NCI-H1048 (cell line): ENCODE data around the gene DMRT1.

ENCODE experiments used
- DNase-seq: peaks from one replicate; lab custom pipeline; 2025; lab: John Stamatoyannopoulos, UW

DMRT1 gene

GRCh38 chr9:922731-923130, 81.2 kb downstream of the DMRT1 start:
- no peak for DNase-seq

- DNase-seq, result no peak
Observed at GRCh38 chr9:926976-927375, 85.5 kb downstream of the DMRT1 start.

DNA sequence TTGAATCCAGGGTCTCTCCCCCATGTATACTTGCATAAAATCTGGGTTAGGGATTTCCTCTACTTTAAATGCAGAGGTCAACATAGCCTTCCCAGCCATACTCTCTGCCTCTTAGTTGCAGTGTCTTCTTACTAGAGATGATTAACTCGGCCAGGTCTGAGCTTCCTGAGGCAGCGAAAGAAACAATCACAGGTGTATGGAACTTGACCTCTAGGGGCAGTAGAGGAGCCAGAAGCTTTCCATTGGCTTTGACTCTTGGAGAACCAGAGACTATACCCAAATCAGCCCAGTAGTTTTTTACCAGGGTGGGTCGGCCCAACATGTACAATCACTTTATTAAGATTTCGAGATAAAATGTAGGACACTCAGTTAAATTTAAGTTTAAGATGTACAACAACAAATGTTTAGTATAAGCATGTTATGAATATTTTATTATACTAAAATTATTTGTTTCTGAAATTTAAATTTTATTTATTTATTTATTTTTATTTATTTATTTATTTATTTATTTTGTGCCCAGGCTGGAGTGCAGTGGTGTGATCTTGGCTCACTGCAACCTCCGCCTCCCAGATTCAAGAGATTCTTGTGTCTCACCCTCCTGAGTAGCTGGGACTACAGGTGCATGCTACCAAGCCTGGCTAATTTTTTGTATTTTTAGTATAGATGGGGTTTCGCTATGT, 87.0 kb downstream of the DMRT1 start:
- DNase-seq, result no peak

GRCh38 chr9:929719-930118, 88.2 kb downstream of the DMRT1 start:
- DNase-seq, result no peak

GRCh38 chr9:933356-933755, 91.9 kb downstream of the DMRT1 start:
- no peak for DNase-seq

DNA sequence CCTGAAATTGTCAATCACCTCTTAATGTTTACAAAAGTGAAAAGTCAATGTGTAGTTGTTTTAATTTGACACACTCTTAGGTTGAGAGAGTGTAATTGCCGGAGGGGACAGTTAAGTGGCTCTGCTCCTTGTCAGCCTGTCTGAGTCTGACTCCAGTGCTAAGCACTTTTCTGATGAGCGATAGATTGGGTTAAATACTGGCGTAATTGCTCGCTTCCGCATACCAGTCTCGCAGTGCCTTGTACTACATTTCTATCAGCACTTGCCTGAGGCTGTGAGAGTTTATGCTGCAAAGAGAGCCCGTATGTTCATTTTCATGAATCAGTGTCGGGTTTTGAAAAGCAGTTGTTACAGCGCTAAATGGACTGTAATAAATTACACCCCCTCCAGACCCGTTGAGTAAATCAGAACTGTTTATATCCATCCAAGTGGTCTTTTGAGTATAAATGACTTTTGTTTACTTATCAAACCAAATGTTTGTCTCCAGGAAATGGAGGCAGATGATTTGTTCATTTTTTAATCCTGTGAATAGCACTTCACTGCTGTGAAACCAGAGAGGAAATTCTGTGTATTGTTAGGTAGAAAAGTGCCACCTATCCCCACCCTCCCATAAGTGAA, 94.0 kb downstream of the DMRT1 start:
- peak; percentile 59 for DNase-seq

DNA sequence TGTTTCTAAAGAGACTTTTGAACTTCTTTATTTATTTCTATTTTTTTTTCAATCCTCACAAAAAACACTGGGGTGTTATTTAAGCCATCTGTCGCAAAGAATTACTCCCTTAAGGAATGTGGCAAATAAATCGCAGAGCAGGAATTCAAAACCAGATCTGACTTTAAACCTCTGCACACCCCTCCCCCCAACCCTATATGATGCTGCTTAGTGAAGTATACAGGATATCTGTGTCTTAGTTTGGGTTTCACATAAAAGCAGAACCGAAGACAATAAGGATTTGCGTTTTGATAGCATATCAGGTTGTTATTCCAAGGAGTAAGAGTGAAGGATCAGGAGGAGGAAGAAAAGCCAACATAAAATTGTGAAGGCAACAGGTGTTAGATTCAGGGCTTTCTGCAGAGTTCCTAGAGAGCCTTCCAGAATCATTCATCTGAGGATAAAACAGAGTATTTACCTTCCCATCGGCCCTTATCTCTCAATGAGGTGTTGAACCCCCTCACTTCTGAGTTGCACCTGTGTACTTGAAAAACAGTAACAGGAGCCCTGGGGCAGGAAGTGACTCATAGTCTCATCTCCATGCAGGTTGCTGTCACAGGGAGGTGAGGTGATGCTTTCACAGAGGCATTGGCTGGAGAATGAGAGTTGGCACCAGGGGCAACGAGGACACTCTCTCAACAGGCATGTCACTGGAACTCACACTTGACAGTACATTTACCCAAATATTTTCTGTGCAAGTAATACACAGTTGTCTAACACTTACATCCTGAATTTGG, 101.5 kb downstream of the DMRT1 start:
- no peak for DNase-seq

GRCh38 chr9:947985-948384, 106.5 kb downstream of the DMRT1 start:
- no peak for DNase-seq

DNA sequence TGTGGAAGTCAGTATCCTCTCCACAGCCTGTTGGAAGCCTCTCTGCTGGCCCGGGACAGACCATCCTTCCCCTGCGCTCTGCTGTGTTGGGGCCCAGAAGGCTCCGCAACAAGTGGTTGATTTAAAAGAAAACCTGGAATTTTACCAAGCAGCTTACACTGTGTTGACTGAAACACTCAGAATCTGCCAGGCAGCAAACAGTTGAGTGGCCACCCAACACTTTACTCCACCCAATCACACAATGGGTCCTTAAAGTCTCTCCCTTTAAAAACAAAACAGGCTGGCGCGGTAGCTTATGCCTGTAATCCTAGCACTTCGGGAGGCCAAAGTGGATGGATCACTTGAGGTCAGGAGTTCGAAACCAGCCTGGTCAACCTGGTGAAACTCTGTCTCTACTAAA, 107.0 kb downstream of the DMRT1 start:
- DNase-seq, result no peak

DNA sequence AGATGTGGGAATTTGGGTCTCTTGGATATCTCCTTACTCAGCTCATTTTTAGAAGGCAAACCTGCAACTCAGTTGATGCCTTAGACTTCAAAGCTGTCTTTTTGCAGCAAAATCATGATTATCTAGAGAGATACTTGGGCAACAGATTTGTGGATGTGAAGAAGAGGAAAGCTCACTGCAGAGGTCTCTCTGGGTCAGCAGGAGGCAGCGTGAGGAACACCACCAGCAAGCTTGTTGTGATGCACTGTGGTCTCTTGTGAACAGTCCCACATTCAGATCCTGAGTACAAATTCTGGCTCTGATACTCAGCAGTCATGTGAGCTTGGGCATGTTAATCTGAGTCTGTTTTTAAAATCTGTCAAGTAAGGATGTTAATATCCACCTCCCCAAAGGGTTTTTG, 108.6 kb downstream of the DMRT1 start:
- DNase-seq, result no peak

DNA sequence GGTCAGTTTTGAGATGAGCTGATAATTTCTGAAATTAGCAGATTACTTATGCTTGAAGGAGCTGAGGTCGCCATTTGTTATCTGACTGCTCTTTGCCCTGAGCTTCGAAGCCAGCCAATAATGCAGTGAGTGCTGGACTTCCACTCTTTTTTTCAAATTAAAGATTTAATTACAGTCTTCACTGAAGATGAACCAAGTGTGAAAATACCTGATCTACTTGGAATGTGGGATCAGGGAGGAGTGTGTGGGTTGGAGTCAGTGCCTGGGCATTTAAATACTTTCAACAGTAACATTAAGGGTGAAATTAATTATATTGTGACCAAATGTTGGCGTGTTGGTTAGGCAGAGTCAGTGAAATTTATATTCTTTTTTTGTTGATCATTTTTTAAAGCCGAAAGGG, 111.0 kb downstream of the DMRT1 start:
- DNase-seq, result no peak

DNA sequence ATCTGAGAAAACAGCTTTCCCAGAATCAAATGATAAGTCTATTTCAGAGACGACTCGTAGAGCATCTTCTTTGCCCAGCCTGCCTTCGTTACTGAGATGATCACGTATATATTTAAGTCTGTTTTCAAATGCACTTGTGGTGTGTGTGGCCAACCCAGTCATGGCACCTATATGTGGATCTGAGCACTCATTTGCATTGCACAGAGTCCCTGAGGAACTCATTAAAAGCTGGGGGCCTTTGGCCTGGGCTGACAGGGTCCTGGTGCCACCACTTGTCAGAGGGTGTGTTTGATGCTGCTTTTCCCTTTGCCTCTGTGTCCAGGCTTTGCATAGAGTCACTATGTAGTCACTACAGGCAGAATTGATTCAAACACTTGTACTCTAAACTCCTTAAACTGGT, 117.6 kb downstream of the DMRT1 start:
- no peak for DNase-seq

GRCh38 chr9:959914-960313, 118.4 kb downstream of the DMRT1 start:
- no peak for DNase-seq

DNA sequence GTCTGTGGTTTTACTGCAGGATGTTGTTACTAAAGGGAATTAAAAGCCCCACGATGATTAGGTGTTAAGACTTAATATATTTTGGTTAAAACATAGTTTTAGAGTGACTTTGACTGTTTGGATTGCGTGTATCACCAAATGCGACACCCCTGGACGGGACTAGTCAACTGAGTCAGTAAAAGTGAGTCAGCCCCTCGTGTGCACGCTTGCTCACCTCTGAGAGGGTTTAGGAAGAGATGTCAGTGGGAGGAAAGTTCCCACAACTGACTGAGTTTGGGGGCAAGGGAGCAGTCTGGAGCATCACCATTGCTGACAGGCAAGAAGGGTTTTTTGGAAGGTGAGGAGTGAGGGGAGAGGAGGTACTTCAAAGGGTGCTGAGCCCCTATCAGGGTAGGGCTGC, 120.5 kb downstream of the DMRT1 start:
- no peak for DNase-seq

DNA sequence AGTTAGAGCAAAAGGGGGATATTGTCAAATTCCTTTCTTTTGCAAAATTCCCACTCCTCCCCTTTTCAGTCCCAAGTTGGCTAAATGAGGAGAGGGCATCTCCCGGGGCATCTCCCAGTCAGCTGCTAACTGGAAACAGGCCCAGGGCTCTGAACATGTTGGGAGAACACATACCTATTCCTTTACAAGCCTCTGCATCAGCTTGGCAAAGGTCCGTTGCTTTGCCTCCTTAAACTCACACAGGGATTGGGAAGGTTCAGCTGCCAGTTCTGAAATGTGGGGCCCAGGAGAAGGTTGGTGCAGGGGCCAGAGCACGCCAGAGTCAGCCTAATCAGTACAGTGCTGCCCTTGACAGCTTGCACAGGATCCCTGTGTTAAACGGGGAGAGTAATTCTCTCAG, 124.0 kb downstream of the DMRT1 start:
- DNase-seq, result no peak

DNA sequence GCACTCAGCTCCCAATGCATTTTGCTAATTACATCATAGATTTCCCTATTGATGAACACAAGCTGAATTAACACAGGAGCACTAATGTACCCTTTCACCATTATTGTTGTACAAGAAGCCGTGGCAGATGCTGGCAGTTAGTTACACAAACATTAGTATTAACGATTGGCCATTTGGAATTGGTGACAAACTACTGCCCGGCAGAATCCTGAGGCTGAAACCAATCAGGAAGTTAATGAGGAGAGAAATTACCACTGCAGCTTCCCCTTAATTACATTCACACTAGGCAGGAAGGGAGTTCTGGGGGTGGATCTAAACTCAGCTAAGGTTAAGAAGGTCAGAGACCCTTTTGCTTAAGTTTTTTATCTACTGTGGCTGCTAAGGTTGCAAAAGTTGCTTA, 125.4 kb downstream of the DMRT1 start:
- no peak for DNase-seq

- DNase-seq, result no peak
Observed at GRCh38 chr9:967436-967835, 125.9 kb downstream of the DMRT1 start.

- no peak for DNase-seq
Observed at GRCh38 chr9:967903-968641, 126.6 kb downstream of the DMRT1 start.

DNA sequence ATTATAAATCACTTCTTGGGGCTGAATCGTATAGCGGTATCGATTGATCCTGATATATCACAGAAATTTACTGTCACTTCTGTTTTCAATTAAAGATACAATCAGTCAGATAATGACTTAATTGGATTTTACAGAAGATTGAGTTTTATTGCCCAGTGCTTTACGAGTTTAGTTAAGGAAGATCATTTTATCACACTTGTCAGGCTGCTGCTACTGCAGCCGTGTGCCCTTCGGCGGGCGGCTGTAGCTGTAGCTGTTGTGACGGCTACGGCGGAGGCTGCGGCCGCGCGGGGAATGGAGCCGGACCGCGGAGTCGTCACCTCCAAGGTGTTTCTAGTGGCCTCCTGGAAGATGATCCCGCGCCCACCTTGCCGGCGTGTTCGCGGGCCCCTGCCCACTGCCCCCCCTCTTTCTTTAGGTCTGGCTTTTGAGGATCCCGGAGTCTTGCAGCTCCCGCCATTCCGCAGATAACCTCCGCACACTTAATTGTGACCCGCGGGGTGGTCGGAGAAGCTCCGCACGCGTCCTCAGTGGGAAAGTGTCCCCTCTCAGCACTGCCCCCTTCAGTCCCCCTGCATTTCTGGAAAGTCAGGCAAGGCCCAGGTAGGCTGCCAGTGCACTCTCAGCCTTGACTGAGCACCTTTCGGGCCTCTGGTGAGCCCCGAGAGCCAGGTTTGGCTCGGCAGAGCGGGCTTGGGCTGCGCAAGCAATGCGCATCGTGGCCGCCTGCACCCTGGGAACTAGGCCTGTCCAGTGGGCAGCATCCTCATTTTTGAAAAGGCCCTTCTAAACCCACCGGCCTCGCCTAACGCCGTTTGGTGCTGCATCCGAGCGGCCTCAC, 128.0 kb downstream of the DMRT1 start:
- no peak for DNase-seq

GRCh38 chr9:970151-970996, 128.9 kb downstream of the DMRT1 start:
- no peak for DNase-seq
